Neural progenitor cell (in vitro differentiated cells): ENCODE results near the gene TMEM200B.

ENCODE experiments used
- CTCF ChIP-seq: fragments of 200-600 bp; sonication (generic); IDR thresholded peaks from 2 replicates; pipeline ENCODE4 v1.5.1; 2017; ENCODE audit warnings: antibody characterized with exemption, mild to moderate bottlenecking
- EZH2 ChIP-seq: fragments of 200-600 bp; sonication (generic); IDR thresholded peaks from 2 replicates; pipeline ENCODE4 v1.6.1; 2017; ENCODE audit warnings: antibody characterized with exemption, mild to moderate bottlenecking, moderate library complexity
- EZH2phosphoT487 ChIP-seq: fragments of 200-600 bp; sonication (generic); IDR thresholded peaks from 2 replicates; pipeline ENCODE4 v1.6.1; 2017; ENCODE audit warnings: antibody characterized with exemption

- TF ChIP-seq CTCF: no peak
- TF ChIP-seq EZH2: no peak
- no peak for TF ChIP-seq EZH2phosphoT487
These were observed 41.2 kb downstream of the TMEM200B start for GRCh38 chr1:29082519-29082918.
